HG03108 (cell line): ENCODE results near the gene AEBP1.

Source experiments
- ATAC-seq: cut with Tn5 transposase; IDR thresholded peaks from one replicate; pipeline ENCODE4 v1.9.1; 2021; ENCODE audit warnings: moderate library complexity; ENCODE audit not compliant: unreplicated experiment

Gene AEBP1

GRCh38 chr7:44066494-44067063 is 37.6 kb upstream of the AEBP1 start:
- no peak for ATAC-seq

GRCh38 chr7:44067064-44067951 is 36.8 kb upstream of the AEBP1 start:
- no peak for ATAC-seq

- ATAC-seq = no peak
Observed at GRCh38 chr7:44068054-44068453, 36.1 kb upstream of the AEBP1 start.

- ATAC-seq = no peak
Observed at GRCh38 chr7:44071726-44072363, 32.3 kb upstream of the AEBP1 start.

GRCh38 chr7:44072364-44073231 is 31.5 kb upstream of the AEBP1 start:
- no peak for ATAC-seq

GRCh38 chr7:44073664-44074348 is 30.3 kb upstream of the AEBP1 start:
- peak; percentile 62 for ATAC-seq

GRCh38 chr7:44074349-44074695 is 29.8 kb upstream of the AEBP1 start:
- peak; percentile 4 for ATAC-seq

- ATAC-seq = no peak
Observed at GRCh38 chr7:44075296-44076075, 28.7 kb upstream of the AEBP1 start.

GRCh38 chr7:44076101-44076895 is 27.8 kb upstream of the AEBP1 start:
- no peak for ATAC-seq

- ATAC-seq = no peak
Observed at GRCh38 chr7:44077061-44077460, 27.1 kb upstream of the AEBP1 start.

- ATAC-seq = no peak
Observed at GRCh38 chr7:44077681-44078091, 26.5 kb upstream of the AEBP1 start.

GRCh38 chr7:44078521-44078920 is 25.6 kb upstream of the AEBP1 start:
- no peak for ATAC-seq

- ATAC-seq = no peak
Observed at GRCh38 chr7:44079331-44080021, 24.7 kb upstream of the AEBP1 start.

GRCh38 chr7:44080118-44080517 is 24.0 kb upstream of the AEBP1 start:
- ATAC-seq = no peak

- ATAC-seq = no peak
Observed at GRCh38 chr7:44080686-44081265, 23.4 kb upstream of the AEBP1 start.

- no peak for ATAC-seq
Observed at GRCh38 chr7:44081266-44081748, 22.8 kb upstream of the AEBP1 start.

- ATAC-seq = peak; percentile 92
Observed at GRCh38 chr7:44082541-44083207, 21.5 kb upstream of the AEBP1 start.
